Keratinocyte (primary cell): ENCODE data around the gene KIF13A. TPM values are rescaled to one million over a fixed set of nuclear protein-coding genes. Genes with fewer than 3 reads are reported as not detected.

Experiments used
- DNase-seq: peaks from one replicate; pipeline ENCODE4 v3.0.0-alpha.2; 2011; ENCODE audit warnings: low read depth, missing footprints, low spot score
- FAIRE-seq: peaks from 2 replicates; lab custom pipeline; 2011; peaks lifted over from hg19 to GRCh38; lab: Jason Lieb, UNC
- H2AFZ ChIP-seq: 2 replicates; pipeline ENCODE4 v1.6.0; 2012; ENCODE audit warnings: low read length, control low read depth, inconsistent platforms; ENCODE audit not compliant: control insufficient read depth
- H3K27ac ChIP-seq: 2 replicates; pipeline ENCODE4 v1.5.1; 2011; ENCODE audit warnings: low read length; ENCODE audit not compliant: control insufficient read depth, insufficient read depth
- H3K27me3 ChIP-seq: 3 replicates; pipeline ENCODE4 v1.6.0; 2011; ENCODE audit warnings: low read length; ENCODE audit not compliant: control insufficient read depth, insufficient read depth; ENCODE audit errors: extremely low read depth
- H3K36me3 ChIP-seq, 2 experiments: 2 replicates in 1 of 2; 3 replicates in 1 of 2; pipeline ENCODE4 v1.5.1; 2011; ENCODE audit warnings: low read length in 2 of 2, mild to moderate bottlenecking in 1 of 2; ENCODE audit not compliant: control insufficient read depth in 2 of 2, insufficient read depth in 2 of 2; ENCODE audit errors: extremely low read depth in 1 of 2
- H3K4me1 ChIP-seq: 3 replicates; pipeline ENCODE4 v1.5.1; 2011; ENCODE audit warnings: low read length; ENCODE audit not compliant: control insufficient read depth, insufficient read depth; ENCODE audit errors: extremely low read depth
- H3K4me2 ChIP-seq: 3 replicates; pipeline ENCODE4 v1.6.0; 2011; ENCODE audit warnings: low read depth, low read length; ENCODE audit not compliant: control insufficient read depth, insufficient read depth; ENCODE audit errors: extremely low read depth
- H3K4me3 ChIP-seq, 3 experiments: fragments of 200-600 bp in 1 of 3; sonication (generic) in 1 of 3; 2 replicates in 2 of 3; 3 replicates in 1 of 3; pipeline ENCODE4 v1.5.1; 2011 to 2016; ENCODE audit warnings: low read length in 3 of 3, mild to moderate bottlenecking in 3 of 3, control low read depth in 2 of 3, inconsistent platforms in 1 of 3, low read depth in 1 of 3, mixed read lengths in 1 of 3, mixed run types in 1 of 3, moderate library complexity in 1 of 3; ENCODE audit not compliant: control insufficient read depth in 2 of 3, insufficient read depth in 2 of 3; ENCODE audit errors: extremely low read depth in 1 of 3
- H3K79me2 ChIP-seq: 2 replicates; pipeline ENCODE4 v1.6.0; 2012; ENCODE audit warnings: low read length; ENCODE audit not compliant: control insufficient read depth, insufficient read depth
- H3K9ac ChIP-seq: 3 replicates; pipeline ENCODE4 v1.6.0; 2011; ENCODE audit warnings: low read length; ENCODE audit not compliant: control insufficient read depth, insufficient read depth; ENCODE audit errors: extremely low read depth
- H3K9me1 ChIP-seq: 3 replicates; pipeline ENCODE4 v1.6.0; 2011; ENCODE audit warnings: low read length; ENCODE audit not compliant: control insufficient read depth, insufficient read depth; ENCODE audit errors: extremely low read depth
- H3K9me3 ChIP-seq: 2 replicates; pipeline ENCODE4 v1.5.1; 2012; ENCODE audit warnings: low read depth, low read length; ENCODE audit not compliant: control insufficient read depth
- H4K20me1 ChIP-seq: 3 replicates; pipeline ENCODE4 v1.6.0; 2011; ENCODE audit warnings: low read length; ENCODE audit not compliant: control insufficient read depth, insufficient read depth; ENCODE audit errors: extremely low read depth
- EZH2 ChIP-seq: IDR thresholded peaks from one replicate; pipeline ENCODE4 v1.6.1; 2012; ENCODE audit warnings: inconsistent platforms, mild to moderate bottlenecking, low read length, moderate library complexity
- dilution Hi-C: fragments of 300-500 bp; cut with MboI; formaldehyde crosslinking; loops from one replicate; pipeline ENCODE4 v1.7.0; 2020; ENCODE audit warnings: low sequenced_read_pairs; ENCODE audit not compliant: extremely low pct_ligation_motif_present
- polyA plus RNA-seq, 5 experiments: library from polyadenylated mRNA; depleted of rRNA in 3 of 5; stranded (reverse) in 3 of 5; stranded (forward) in 1 of 5; unstranded in 1 of 5; fragments of >200 nt; gene quantifications; 1 replicate in 1 of 5; 2 replicates in 3 of 5; 3 replicates in 1 of 5; pipeline versions ENCODE4 v1.2.1 to v1.2.3, GENCODE V29; 2011 to 2012; ENCODE audit warnings: missing spikeins in 2 of 5, low read depth in 1 of 5, low replicate concordance in 1 of 5
- TF ChIP-seq, protein P1 (sequence below), 3 experiments: IDR thresholded peaks in 1 of 3; conservative IDR thresholded peaks in 1 of 3; optimal IDR thresholded peaks in 1 of 3; 2 replicates in 2 of 3; 3 replicates in 1 of 3; pipeline versions ENCODE3 to v1.5.1; 2011; ENCODE audit warnings: low read length in 3 of 3, mild to moderate bottlenecking in 3 of 3, moderate library complexity in 2 of 3, control low read depth in 1 of 3, inconsistent platforms in 1 of 3; ENCODE audit not compliant: insufficient read depth in 2 of 3; ENCODE audit errors: extremely low read depth in 1 of 3

KIF13A gene
- polyA plus RNA-seq, 1 donor (not counting 4 experiments of a cell fraction or from before 2014, with no cell fraction given) = 96.2 TPM

DNA sequence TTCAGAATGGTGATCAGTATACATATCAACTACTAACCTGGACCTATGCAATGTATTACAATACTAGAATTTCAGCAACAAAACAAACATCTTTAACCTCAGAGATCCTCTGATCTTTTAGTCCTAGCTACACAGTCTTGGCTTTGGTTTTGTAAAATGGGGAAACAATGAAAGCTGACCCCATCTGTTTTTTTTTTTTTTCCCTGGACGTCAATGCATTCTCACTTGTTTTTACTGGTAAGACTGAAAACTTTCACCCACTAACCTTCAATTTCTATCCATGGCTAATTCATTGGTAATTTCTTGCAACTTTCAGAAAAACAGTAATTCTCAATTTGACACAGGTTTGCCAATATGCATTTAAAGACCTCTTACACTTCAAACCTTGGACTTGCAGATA lies 3.0 kb downstream of the KIF13A start:
- peak overlapping the region; percentile 94 for H3K9ac ChIP-seq
- dilution Hi-C loops = no loop called here
- H3K9me3 ChIP-seq = no peaks in the 10 kb centered on the region
- H3K9me1 ChIP-seq = no peaks in the 10 kb centered on the region
- no peaks in the 10 kb centered on the region for H3K27me3 ChIP-seq
- H3K27ac ChIP-seq = peak overlapping the region; percentile 91
- H3K4me2 ChIP-seq = peak overlapping the region; percentile 95
- TF ChIP-seq EZH2 = no peak
- TF ChIP-seq, protein P1, sequence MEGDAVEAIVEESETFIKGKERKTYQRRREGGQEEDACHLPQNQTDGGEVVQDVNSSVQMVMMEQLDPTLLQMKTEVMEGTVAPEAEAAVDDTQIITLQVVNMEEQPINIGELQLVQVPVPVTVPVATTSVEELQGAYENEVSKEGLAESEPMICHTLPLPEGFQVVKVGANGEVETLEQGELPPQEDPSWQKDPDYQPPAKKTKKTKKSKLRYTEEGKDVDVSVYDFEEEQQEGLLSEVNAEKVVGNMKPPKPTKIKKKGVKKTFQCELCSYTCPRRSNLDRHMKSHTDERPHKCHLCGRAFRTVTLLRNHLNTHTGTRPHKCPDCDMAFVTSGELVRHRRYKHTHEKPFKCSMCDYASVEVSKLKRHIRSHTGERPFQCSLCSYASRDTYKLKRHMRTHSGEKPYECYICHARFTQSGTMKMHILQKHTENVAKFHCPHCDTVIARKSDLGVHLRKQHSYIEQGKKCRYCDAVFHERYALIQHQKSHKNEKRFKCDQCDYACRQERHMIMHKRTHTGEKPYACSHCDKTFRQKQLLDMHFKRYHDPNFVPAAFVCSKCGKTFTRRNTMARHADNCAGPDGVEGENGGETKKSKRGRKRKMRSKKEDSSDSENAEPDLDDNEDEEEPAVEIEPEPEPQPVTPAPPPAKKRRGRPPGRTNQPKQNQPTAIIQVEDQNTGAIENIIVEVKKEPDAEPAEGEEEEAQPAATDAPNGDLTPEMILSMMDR (optimal IDR thresholded peaks at IDR 0.05 in 1 of 3, IDR thresholded peaks at IDR 0.05 in 1 of 3, conservative IDR thresholded peaks at IDR 0.05 in 1 of 3; ENCODE audit: extremely low read depth in 1 of 3, insufficient read depth in 2 of 3, low read length in 3 of 3) = no peak
- H3K4me3 ChIP-seq = peak overlapping the region; percentile 73 to 98 (median 96)
- H3K36me3 ChIP-seq = peaks cover 3% of the 10 kb centered on the region in 2 experiments
- H3K79me2 ChIP-seq = peaks cover 89% of the 10 kb centered on the region
- H3K4me1 ChIP-seq = peaks cover 42% of the 10 kb centered on the region
- H4K20me1 ChIP-seq = no peaks in the 10 kb centered on the region
- DNase-seq = no peak
- no peak overlapping the region for H2AFZ ChIP-seq
- no peak for FAIRE-seq

DNA sequence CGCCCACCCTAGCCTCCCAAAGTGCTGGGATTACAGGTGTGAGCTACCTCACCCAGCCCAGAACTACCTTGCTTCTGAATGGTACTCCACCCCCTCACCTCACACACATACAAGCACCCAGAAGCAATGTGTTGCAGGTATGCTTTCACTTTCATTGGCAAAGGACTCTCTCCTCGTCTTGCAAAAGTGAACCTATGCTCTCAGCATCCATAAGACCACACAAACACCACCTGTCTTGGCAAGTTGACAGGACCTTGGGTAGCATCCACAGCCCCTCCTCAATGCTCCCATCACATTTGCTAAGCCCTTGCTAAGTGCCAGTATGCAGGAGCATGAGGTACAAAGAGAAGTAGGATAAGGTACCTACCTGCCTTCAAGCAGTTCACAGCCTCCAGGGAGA lies 3.7 kb downstream of the KIF13A start:
- peak overlapping the region; percentile 73 to 98 (median 96) for H3K4me3 ChIP-seq

More for the DNA sequence above, 3.7 kb downstream of the KIF13A start:
- Histone ChIP-seq H3K27ac (peak overlapping the region; percentile 91), H3K36me3 (peaks cover 3% of the 10 kb centered on the region in 2 experiments), H3K27me3 (no peaks in the 10 kb centered on the region), H3K9ac (peak overlapping the region; percentile 94), H3K9me3 (no peaks in the 10 kb centered on the region), H4K20me1 (no peaks in the 10 kb centered on the region), H3K79me2 (peaks cover 92% of the 10 kb centered on the region), H2AFZ (no peak overlapping the region), H3K9me1 (no peaks in the 10 kb centered on the region), H3K4me1 (peaks cover 35% of the 10 kb centered on the region), H3K4me2 (peak overlapping the region; percentile 95)
- no peak for TF ChIP-seq EZH2
- TF ChIP-seq, protein P1 (optimal IDR thresholded peaks at IDR 0.05 in 1 of 3, IDR thresholded peaks at IDR 0.05 in 1 of 3, conservative IDR thresholded peaks at IDR 0.05 in 1 of 3; ENCODE audit: extremely low read depth in 1 of 3, insufficient read depth in 2 of 3, low read length in 3 of 3) = no peak
- dilution Hi-C loops = no loop called here
- DNase-seq (no peak), FAIRE-seq (peak; percentile 44)
